GM21423 (cell line): Measurements from ENCODE around the gene SDCBP2.

ENCODE experiments used
- ATAC-seq: cut with Tn5 transposase; IDR thresholded peaks from one replicate; pipeline ENCODE4 v1.9.1; 2021; ENCODE audit warnings: mild to moderate bottlenecking, moderate library complexity; ENCODE audit not compliant: unreplicated experiment

The SDCBP2 gene

GRCh38 chr20:1315804-1316203, 13.1 kb downstream of the SDCBP2 start:
- no peak for ATAC-seq

GRCh38 chr20:1313236-1313964, 15.5 kb downstream of the SDCBP2 start:
- ATAC-seq: no peak

GRCh38 chr20:1312904-1313235, 16.1 kb downstream of the SDCBP2 start:
- ATAC-seq: no peak

DNA sequence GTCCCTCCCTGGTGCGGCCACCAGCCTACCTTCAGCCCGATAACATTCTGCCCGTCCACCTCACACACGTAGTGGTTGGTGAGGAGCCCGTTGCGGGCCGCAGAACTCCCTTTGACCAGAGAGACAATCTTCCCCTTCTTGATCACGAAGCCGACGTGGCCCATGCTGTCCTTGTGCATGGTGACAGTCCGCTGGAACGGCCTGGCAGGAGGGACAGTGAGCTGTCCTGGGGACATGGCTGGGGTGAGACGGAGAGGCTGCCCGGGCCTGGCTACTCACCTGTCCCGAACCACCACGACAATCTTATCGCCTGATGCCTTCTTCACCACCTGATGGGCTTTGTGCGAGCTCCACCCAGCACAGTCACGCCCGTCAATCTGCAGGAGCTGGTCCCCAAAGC, 16.6 kb downstream of the SDCBP2 start:
- no peak for ATAC-seq

GRCh38 chr20:1310506-1311190, 18.3 kb downstream of the SDCBP2 start:
- no peak for ATAC-seq

DNA sequence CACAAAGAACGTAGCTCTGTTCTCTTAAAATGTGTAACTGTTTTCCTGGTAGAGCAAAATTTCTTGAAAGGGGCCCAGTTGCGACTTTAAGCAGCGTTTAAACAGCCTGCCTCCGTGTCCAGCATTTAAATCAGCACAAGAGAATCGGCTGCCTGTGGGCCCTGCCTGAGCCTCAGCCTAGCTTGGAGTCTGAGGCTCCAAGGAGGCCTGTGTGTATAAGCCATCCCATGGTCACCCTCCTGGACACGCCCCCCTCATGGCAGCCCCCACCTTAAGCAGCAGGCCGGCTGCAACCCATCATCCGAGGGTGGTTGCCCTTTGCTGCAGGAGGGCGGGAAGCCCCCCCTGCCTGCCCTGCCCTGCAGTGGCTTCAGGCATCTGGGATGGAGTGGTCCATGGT, 18.9 kb downstream of the SDCBP2 start:
- no peak for ATAC-seq

DNA sequence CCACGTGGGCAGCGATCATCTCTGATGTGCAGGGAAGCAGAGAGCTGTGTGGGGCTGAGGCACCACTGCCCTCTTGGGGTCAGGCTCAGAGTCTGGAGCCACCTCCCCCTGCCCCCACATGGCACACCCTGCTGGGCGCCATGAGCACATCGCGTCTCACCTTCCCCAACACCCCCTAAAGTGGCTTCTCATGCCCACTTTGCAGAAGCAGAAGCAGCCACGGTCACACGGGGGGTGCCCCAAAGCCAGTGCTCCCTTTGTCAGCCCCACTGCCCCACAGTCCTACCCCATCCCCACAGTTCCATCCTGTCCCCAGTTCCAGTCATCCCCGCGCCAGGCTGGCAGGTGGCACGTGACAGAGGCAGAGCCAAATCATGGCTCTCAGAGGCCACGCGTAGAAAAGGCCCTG, 19.5 kb downstream of the SDCBP2 start:
- no peak for ATAC-seq

DNA sequence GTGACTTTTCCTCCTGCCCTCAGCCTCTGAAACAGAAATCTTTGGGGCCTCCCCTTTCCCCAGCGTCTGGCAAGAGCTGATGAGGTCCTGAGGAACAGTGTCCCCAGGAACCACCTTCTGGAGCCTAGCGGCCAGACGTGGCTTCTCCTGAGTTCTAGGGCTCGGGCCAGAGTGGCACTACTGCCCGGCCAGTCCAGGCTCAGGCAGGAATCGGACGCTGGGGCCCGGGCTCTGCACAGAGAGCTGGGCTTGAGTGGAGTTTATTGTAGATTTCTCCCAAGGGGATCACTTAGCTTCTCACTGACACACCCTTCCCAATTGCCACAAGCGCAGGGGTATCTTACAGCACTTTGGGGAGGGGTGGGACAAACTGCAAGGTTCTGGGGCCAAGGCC, 20.2 kb downstream of the SDCBP2 start:
- no peak for ATAC-seq

DNA sequence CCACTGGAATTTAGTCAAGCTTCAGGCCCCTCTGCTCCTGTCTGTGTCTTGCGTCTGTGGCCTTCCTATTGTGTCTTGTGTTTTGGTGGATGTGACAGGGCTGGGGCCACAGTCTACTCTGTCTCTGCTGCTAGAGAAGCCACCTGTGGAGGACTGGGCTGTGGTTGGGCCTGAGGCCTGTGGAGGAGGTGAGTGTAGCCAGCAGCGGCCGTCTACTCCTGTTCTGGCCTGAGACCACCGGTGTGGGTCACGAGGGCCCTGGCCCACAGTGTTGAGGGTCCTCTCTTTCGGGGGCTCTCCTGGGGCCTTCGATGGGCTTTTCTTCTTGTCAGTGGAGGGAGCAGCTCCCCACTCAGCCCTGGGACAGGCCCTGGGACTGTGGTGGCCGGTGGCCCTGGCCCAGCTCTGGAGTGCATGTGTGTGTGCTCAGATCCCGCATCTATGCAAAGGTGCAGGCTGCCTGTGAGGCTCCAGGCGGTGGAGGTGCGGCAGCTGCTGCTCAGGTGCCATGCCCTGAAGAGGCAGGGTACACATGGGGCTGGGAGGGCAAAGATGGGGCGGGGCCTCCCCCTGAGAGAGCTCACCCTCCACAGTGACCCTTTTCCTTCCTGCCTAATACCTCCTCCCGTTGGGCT, 20.8 kb downstream of the SDCBP2 start:
- ATAC-seq: no peak

GRCh38 chr20:1307571-1307971, 21.4 kb downstream of the SDCBP2 start:
- ATAC-seq: no peak

GRCh38 chr20:1307171-1307570, 21.8 kb downstream of the SDCBP2 start:
- no peak for ATAC-seq

DNA sequence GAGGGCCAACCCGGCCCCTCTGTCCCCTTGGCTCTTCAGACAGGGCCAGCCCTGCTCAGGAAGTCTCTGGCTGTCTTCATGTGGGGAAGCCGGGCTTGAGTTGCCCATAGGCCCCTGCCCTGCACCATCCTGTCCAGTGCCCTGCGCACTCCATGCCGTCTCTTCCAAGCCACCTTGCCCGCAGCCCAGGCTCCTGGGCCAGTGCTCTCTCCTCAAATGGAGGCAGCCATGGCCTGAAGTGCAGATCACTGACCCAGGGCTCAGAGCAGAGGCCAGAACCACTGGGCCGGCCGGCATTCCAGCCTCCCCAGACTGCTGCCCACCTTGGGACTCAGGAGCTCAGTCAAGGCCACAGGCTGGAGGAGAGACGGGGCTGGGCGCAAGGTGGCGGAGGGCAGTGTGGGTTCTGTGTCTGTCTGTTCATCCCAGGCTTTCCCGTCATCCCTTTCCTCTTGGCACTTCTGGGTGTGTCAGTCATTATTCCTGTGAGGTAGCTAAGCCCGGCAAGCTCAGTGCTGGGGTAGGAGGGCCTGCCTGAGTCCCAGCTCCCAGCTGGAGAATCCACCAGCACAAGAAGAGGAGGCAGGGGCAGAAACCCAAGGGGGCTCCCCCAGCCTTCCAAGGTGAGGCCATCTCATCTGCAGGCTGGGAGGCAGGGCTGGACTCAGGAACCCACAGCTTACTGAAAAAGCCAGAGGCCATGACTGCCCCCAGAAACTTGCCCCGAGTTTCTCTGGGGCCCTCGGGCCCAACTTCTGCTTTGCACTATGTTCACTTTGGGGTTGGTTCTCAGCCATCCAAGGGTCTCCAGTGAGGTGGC, 22.4 kb downstream of the SDCBP2 start:
- no peak for ATAC-seq

- ATAC-seq: no peak
These were observed 23.2 kb downstream of the SDCBP2 start for GRCh38 chr20:1305712-1306111.

GRCh38 chr20:1304710-1305515, 24.0 kb downstream of the SDCBP2 start:
- ATAC-seq: no peak

DNA sequence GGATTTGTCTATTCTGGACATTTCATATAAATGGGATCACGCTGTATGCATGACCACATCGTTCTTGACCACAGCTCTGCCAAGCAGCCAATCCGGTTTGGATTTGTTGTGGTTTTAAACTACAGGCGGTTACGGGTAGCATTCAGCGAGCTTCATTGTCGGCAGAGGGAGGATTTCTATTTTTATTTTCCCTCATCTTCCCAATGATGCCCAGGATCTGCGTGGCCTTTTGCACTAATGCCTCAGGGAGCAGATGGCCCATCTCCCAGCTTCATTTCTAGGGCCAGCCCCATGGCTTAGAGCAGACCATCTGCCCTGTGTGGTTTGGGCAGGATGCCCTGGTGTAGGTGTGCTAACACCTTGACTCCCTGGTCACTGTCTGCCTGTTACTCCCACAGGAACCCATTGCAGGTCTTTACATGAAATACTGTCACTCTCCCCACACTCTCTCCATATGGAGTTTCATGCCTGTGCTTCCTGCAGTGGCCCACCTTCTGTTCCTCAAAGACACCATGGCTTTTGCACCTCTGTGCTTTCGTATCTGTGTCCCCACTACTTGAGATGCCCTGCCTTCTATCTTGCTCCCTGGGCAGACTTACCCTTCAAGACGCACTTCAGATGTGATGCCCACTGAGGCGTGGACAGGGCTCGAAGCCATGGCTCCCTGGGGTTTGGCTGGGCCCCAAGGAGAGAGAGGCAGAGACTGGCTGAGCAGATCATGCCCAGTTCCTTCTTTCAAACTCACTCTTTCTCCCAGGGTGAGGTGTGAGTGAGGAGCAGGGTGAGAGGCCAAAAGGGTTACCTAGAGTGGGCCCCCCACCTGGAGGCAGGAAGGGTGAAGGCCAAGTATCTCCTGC, 26.0 kb downstream of the SDCBP2 start:
- no peak for ATAC-seq

DNA sequence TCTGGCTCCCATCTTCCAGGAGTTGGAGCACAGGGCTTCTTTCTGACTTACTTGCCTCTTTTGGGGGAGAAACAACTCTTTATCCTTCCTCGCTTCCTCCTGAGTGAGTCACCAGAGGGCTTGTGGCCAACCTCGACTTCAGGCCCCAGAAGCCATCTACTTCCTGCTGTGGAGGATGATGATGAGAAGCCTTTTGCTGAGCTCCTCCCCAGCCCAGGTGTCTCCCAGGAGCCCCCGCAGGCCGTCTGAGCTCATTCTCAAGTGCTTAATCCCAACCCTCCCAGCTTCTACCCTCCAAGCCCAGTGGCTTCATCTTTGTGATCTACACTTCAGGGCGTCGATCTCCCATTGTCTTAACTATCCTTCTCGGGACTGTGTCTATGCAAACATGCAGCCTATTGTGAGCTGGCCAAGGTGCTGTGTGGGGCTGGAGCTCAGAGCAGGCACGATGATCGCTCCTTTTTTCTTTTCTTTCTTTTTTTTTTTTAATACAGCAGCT, 27.9 kb downstream of the SDCBP2 start:
- no peak for ATAC-seq

GRCh38 chr20:1300083-1300840, 28.7 kb downstream of the SDCBP2 start:
- ATAC-seq: no peak

- ATAC-seq: no peak
These were observed 29.4 kb downstream of the SDCBP2 start for GRCh38 chr20:1299522-1299921.
